Germinal center (tissue), 1 donor: ENCODE measurements around the gene SH2D7.

ENCODE experiments used
- DNase-seq: peaks from one replicate; pipeline ENCODE4 v3.0.0; 2012; ENCODE audit warnings: mixed read lengths, low spot score

Gene SH2D7

DNA sequence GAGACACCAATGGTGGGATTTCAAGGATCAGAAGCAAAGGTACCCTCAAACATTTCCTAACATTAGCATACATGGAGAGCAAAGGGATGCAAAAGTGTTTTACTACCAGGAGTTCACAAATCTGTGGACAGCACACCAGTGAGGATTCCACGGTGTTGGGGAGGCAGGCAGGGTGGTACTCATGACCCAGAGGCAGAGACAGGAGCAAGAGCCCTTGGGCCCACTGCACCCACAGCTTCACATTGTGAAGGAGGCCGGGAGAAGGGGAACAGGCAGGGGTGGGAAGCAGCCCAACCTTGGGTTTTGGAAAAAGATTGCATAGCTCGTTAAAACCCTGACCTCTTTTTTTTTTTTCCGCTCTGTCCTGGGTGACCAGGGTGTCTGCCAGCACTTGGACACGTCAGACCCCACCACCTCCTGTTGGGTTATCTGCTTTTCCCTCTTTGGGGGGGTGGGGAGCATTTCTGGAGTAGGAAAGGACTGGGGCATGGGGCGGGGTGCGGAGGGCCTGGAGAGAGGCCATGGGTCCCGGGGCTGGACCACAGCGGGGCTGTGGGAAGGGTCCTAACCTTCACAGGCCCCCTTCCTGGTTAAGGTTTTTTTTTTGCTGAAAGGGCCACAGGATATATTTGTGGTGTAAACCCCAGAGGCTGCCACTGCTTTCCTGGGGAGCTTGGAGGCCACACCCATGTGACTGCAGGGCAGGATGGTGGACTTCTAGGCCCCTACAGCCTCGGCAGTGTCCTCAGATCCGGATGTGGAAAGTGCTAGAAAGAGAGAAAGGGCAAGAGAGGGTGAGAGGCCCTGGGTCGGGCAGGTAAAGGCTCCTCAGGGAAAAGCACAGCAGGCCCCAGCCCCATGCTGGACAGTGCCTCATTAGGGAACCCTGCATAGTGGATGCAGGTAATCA, 12.5 kb downstream of the SH2D7 start:
- DNase-seq: no peak

DNA sequence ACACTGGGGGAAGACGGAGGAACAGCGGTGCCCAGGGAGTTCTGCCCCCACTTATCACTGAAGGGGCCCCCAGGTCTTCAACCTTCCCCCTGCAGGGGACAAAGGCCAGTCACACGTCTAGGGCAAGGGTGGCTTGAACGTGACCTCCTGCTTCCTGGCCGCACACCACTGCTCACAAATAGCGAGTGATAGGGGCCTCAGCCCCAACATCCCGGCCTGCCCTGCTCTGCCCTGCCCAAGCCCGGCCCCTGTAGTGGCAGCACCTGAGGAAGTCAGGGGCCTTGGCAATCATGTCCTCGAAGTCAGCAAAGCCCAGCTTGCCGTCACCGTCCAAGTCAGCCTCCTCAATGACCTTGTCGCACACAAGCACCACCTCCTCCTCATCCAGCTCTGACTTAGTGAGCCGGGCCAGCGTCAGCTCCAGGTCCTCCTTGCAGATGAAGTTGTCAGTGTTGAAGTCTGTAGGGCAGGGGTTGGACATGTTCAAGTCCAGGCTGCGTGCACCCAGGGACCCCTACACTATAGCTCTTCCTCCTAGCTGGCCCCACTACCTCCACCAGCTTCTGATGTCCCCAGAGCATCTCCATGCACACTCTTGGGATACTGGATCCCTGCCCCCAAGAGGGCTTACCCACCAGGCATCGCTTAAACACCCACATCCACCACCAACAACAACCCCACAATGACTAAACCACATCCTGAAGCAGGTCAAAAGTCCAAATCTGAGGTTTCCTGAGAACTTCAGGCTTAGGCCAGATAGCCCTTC, 13.3 kb downstream of the SH2D7 start:
- no peak for DNase-seq

DNA sequence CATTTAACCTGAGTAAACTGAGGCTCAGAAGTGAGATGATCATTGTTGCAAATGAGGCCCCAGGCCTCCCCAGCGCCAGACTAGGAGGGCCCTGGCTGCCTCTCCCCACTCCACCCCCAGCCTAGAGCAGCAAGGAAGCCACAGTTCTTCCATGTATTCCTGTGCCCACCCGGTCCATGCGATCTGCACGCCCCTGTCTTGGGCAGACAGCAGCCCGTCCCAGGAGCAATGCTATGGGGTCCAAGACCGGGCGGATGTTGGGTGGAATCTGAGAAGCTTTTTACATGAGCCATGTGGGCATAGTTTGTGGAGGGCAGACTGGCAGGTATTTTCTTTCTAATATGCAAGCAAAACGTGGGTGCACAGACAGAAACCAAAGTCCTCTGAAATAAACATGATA, 15.1 kb downstream of the SH2D7 start:
- DNase-seq: no peak

DNA sequence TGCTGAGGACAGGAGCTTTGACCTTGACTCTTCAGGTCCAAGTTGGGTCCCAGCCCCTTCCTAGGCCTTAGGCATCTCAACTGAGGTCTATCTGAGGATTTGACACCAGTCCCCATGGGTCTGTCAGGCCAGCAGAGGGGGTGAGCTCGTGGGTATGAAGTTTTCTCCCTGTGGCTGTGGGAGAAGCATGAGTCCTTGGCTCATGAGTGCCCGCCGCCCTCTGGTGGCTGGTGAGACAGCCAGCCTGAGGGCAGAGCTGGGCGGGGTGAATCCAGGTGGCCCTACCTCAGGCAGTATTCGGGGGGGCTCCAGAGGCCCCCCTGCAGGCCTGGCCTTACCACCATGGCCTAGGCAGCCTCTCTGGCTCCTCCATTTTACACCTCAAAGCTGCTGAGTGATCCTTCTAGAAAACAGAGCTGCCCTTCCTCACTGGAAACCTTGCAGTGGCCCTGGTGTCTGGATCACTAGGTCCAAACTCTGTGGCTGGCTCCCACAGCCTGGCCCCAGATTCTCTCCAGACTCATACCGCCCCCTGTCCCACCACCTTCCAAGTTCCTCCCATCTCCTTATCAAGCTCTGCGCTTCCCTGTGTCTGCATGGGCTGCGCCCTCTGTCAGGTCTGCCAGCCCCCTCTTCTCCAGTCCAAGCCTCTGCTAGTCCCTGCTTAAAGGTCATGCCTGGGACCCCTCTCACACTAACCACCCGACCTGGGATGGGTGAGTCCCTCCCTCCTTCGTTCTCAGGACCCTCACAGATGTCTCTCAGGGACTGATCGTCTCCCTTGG, 16.1 kb downstream of the SH2D7 start:
- DNase-seq: peak; percentile 91

DNA sequence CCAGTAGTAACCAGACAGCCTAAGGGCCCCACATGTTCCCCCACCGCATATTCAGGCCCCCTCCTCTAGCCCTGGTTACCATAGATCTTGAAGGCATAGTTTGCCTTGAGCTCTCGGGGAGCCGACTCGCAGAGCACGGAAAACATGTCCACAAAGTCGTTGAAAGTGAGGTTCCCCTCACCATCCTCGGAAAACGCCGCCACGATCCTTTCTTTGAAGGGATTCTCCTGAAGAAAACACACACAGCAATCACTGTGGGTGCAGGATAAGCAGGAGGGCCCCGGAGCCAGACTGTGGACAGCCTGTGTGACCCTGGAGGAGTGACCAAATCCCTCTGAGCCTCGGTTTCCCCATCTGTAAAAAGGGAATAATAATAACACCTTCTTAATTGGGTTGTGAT, 16.8 kb downstream of the SH2D7 start:
- DNase-seq: no peak

DNA sequence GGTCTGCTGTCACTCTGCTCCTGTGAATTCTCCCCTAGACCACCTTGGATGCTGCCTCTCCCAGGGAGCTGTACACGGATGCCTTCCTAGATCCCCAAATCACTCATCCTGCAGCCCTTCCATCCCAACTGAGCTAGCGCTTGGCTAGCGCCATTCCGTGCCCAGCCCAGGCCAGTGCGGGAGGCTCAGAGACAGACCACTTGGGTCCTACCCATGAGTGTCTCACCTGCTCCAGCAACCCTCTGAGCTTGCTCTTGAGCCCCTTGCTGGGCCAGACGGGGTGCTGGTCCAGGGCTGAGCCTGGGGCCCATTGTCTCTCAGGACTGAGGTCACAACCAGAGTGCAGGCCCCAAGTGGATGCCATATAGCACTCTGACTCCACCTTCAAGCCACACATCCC, 17.7 kb downstream of the SH2D7 start:
- no peak for DNase-seq

DNA sequence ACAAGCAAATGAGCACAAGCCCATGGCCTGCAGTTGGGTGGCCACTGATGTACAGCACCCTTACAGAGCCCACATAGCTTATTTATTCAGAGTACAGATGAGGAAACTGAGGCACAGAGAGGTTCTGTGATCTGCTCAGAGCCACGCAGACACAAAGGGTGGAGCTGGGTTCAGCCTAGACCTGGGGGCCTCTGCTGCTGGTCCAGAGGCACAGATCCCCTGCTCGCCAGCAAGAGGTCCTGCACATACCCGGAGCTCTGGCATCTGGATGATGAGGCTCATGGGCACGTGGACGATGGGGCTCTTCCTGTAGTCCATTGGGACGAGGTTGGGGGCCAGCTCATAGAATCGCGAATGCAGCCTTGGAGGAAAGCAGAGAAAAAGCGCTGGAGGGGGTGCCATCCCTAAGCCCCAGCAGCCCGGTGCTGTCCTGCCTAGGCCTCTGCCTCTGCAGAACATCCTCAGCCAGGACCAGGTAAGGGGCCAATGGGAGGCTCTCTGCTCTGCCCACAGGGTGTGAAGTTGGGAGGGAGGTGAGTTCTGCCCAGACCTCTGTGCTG, 18.6 kb downstream of the SH2D7 start:
- DNase-seq: no peak

DNA sequence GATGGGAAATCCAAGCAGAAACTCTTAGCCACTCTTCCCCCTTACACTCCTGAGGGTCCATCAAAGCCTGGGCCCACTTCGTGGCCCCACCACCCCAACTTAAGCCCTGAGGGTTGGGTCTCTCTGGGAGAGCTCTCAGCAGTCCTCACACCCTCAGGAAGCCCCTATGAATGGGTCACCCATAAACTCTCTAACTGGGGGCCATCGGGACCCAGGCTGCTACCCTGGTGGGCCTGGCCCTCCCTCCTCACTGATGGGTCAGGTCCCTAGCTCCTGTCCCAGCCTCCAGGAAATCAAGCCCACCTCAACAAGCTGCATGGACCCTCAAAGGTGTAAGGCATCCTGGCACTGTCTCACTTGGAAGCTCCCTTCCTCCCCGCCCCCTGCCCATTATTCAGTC, 19.4 kb downstream of the SH2D7 start:
- DNase-seq: no peak

DNA sequence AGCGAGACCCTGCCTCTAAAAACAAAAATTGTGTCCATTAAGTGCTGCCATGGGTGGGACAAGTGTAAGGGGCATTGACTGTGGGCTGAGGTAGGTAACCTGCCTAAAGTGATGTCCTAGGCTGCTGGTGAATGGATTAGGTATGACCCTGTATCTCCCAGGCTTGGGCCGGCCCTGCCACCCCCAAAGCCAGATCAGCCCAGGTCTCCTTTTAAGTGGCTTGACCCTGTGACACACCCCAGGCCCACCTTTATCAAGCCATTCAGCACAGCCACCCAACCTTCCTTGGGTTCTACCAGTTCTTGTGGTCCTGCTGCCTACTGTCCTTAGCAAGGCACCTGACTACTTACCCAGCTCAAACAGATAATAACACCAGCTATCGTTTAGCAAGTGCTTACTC, 20.2 kb downstream of the SH2D7 start:
- no peak for DNase-seq

DNA sequence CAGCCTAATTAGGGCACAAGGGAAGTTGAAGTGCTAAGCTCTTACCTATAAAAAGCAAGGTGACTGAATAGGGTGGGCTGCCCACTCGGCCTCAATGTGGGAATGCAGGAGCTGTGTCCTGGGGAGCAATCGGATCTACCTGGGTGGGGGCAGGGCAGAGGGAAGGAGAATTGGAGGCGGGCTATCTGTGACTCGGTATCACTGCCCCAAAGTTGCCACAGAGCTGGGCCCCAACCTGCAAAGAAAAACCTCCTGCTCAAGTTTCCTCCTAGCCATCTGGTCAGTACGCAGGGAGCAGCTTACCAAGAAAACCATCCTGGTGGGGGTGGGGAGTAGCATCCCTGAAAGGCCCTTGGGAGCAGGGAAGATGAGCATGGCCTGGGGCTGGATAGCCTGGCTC, 28.2 kb downstream of the SH2D7 start:
- no peak for DNase-seq

DNA sequence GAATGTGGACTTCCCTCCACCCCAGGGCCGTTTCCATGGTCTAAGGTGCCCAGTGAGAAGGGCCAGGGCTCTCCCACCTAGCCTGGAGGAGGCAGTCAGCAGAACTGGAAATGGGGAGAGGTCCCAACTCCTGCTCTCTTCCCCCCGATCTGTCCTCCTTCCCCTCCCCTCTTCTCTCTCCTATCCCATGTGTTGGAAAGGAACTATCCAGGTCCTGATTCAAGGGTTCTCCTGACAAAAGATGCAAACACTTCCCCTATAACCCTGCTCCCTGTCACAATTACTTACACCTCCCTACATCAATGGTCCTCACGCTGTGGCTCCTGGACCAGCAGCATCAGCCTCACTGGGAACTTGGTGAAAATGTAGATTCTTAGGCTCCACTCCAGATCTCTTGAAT, 32.9 kb downstream of the SH2D7 start:
- DNase-seq: no peak

DNA sequence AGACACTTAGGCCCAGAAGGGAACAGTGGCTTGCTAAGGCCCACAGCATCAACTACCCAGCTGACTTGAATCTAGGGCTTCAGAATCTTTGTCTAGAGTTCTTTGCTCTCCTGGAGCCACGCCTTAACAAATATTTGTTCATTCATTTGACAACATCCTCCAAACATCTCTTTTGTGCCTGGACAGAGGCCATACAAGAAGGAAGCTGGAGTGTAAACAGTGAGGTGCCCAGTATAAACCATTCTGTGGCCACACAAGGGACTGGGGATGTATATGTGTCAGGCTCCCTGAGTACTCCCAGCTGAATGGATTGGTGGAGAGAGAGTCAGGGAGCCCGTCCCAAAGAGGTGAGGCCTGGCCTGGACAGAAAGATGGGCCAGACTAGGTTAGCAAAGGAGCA, 35.5 kb downstream of the SH2D7 start:
- DNase-seq: no peak

DNA sequence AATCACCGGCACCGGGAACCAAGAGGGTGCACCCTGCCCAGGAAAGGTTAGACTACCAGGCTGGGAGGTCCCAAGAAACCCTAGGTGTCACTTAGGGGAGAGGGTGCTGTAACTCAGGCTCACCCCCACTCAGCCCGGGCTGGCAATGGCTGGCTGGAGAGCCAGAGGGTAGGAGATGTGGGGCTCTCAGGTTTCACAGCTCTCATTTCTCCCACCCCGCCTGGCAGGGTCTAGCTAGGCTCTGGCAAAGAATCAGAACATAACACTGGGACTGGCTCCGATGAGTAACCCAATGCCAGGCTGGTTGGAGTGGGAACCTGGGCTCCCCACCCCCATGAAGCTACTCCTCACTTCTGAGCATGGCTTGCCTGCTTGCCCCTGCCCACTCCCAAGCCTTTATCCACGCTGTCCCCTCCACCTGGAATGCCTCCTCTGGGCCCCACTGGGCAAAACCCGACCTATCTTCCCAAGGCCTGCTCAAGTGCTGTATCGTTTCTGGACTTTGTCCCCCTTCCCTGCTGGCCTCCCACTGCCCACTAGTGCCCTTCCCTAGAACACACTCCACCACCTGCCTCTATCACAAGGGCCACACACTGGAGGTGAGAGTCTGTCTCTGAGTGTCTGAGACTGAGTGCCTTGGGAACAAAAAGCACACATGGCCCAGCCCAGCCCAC, 36.9 kb downstream of the SH2D7 start:
- no peak for DNase-seq

DNA sequence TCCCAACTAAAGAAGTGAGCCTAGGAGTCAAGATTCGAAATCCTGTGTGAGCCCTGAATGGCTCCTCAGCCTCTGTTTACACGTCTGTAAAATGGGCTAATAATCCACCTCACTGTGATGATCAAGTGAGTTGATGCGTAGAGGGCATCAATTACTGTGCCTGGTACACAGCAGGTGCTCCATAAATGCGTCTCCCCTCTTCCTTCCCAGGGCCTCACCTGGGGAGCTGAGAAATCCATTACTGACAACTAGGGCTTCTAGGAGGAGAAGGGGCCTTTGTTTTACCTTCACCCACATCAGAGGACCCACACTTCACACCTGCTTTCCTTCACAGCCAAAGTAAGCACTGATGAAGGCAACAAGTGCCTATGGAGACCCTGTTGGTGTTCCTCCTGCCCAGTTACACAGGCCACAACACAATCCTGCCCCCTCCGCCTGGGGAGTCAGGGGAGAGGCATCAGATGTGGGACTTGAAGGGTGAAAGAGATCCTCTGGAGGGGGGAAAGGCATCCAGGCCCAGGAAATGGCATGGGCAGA, 37.5 kb downstream of the SH2D7 start:
- no peak for DNase-seq

DNA sequence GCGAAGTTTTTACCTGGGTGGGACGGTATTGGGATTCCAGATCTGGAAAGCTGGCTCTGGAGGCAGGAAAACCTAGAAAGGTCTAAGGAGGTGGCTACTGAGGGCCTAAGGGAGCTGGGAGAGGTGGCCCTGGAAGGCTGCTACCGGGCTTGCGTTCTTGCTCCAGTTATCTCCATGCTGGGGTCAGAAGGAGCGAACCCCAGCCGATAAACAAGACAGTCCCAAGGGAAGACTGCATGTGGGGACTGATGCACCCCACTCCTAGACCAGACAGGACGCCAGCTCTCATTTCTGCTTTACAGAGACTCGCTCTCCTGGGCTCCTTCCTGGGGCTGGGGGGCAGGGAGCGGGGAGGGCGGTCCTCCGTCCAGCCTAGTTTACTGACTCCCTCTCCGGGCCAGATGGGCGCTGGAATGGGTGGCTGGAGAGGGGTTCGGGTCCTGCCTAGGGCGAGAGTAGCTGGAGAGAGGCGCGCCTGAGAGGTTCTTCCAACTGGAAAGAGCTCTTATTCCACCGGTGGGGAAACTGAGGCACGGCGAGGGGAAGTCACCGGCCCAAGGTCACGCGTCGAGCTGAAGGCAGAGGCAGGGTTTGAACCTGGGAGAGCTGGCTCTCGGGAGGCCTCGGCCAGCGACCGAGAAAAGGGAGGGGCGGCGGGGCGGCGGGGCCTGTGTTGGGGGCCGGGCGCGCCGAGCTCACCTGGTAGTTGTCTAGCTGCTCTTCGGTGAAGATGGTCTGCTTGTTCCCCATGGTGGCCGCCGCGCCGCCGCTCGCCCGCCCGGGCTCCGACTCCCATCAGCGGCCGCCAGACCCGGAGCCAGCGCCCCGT, 38.3 kb downstream of the SH2D7 start:
- DNase-seq: no peak

DNA sequence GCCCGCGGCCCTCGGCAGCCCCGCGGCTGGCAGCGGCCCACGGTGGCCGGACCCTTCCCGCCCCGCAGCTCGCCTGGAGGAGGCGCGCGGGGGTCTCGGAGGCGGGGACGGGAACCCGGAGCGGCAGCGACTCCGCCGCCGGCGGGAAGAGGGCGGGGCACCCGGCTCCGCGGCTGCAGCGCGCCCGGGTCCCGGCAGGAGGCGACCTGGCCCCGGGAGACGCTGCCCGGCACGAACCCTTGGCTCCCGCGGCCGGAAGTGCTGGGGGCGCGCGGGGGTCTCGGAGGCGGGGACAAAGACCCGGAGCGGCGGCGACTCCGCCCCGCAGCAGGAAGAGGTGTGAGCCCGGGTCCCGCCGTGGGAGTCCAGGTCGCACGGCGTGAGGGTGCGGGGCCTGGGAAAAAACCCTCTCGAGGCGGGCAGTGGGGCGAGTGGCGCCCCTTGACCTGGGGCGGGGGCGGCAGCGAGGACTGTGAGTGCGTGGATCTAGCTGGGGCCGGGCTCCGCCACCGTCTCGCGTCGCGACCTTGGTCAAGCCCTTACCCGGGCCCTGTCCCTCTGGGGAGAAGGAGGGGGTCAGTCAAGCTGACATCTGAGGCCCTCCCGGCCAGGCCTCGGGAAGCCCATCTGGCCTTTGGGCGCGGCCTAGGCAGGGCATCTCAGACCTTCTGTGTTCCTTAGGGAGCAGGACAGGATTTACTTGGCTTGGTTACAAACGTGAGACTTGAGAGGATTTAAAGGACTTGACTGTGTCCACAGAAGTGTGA, 39.1 kb downstream of the SH2D7 start, which contains the start of gene CIB2:
CIB2 (minus strand) TSS at position 151 of the 767 bp plus-strand sequence. CDS start 230 bp downstream, outside the sequence.
- peak; percentile 92 for DNase-seq

DNA sequence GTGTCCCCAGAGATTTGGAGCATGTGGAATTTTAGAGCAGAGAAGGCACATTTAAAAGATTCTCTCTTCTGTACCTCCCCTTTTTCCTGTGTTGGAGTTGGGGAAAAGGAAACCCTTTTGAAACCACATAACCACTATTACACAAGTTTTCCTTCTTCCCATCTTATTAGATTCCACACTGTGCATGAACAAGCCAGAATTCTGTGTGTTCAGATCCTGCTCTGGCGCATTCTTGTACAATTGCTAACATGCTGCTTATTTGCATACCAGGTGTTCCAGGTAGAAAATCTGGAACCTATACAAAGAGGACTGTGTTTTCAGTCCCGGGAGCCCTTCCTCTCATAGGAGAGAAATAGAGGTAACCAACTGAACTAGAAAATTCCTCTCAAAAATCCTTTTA, 41.4 kb downstream of the SH2D7 start:
- DNase-seq: no peak

DNA sequence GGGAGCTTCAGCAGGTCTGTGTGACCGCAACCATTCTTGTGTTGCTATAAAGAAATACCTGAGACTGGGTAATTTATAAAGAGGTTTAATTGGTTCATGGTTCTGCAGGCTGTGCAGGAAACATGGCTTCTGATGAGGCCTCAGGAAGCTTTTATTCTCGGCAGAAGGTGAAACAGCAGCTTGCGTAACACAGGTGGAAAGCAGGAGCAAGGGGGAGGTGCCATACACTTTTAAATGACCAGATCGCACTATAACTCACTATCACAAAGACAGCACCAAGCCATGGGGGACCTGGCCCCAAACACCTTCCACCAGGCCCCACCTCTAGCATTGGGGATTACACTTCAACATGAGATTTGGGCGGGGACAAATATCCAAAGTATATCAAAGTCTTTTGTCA, 47.2 kb downstream of the SH2D7 start:
- no peak for DNase-seq

DNA sequence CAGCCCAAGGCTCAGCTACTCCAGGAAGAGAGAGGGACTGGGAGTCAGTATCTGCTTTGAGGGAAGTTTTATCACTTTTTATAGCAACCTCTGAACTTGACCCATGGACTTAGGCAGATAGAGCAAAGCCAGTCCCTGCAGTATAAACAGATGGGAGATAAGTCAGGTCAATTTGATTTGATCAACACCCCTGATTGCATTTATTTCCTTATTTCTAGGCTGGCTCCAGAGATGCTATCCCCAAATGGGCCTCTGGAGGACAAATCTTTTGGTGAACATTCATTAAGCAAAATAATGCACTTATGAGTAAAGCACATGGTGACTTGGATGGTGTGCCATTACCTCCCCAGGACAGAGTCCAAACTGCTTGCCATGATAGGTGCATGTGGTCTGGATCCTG, 47.9 kb downstream of the SH2D7 start:
- DNase-seq: no peak

DNA sequence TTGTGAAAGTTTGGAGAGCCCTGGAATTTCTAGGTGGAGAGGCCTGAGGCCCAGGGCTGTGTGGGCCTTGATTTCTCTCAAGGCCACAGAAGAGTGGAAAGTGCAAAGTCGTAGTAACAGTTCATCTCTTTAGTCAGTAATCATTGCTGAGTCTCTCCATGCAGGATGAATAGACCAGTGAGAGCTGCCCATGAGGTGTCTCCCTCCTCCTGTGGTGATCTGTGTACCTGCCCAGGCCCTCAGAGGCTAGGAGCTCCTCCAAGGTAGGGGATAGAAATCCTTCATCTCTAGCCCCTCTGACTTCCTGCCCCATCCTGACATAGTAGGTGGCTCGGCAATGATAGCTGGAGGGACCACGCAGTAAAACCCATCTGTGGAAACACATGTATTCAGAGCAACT, 50.0 kb downstream of the SH2D7 start:
- DNase-seq: no peak
